ENCODE measurements around the gene SLC15A1. TPM values are rescaled to one million over a fixed set of nuclear protein-coding genes. Genes with fewer than 3 reads are reported as not detected.

The SLC15A1 gene
- total RNA-seq, 1 experiment from 2014 or later, result 1.9 TPM

DNA sequence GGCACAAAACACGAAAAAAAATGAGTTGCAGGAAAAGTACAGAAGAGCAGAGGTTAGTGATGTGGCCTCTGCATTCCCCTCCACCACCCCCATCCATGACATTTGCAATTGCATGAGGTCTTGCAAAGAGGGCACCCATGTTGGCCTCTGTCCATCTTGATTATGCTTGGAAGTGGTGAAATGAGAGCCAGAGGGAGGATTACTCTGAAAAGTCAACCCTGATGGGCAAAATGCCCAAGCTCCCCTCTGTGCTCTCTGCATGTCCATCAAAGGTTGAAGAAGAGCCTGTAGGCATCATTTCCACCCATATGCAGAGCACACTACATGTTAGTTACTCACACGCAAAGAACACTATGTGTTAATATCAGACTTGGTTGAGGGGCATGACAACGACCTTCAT lies 71.4 kb downstream of the SLC15A1 start:
- H3K27me3 ChIP-seq (ENCODE audit: insufficient read depth, low read length), result no peaks in the 10 kb centered on the region; the same call in 1 of the 2 replicates
- no peak overlapping the region for H2BK12ac ChIP-seq (ENCODE audit: insufficient read length, low read depth, low read length)
- H3K27ac ChIP-seq (ENCODE audit: insufficient read length, low read depth, low read length), result no peak overlapping the region
- Mint-ChIP-seq H3K27me3 (ENCODE audit: low read depth) (no peaks in the 10 kb centered on the region; the same call in 1 of the 2 replicates), H3K36me3 (ENCODE audit: insufficient read depth in 1 of 3, low read depth in 3 of 3) (no peaks in the 10 kb centered on the region), H3K9me3 (no peaks in the 10 kb centered on the region; a peak in 1 of 5 replicates), H3K4me1 (peaks cover 23% of the 10 kb centered on the region in 2 experiments), H3K4me3 (no peak overlapping the region), H3K27ac (no peak overlapping the region)
- H4K20me1 ChIP-seq (ENCODE audit: control insufficient read depth, insufficient read depth, insufficient read length), result no peaks in the 10 kb centered on the region
- no peak overlapping the region for H3K14ac ChIP-seq (ENCODE audit: insufficient read depth, low read length)
- H3K4me2 ChIP-seq (ENCODE audit: insufficient read depth, insufficient read length, low read length), result no peak overlapping the region
- H3K79me2 ChIP-seq (ENCODE audit: insufficient read depth, low read length), result no peaks in the 10 kb centered on the region
- no peak overlapping the region for H2AK5ac ChIP-seq (ENCODE audit: insufficient read length, low read length)
- H2BK5ac ChIP-seq (ENCODE audit: insufficient read length, low read length), result no peak overlapping the region
- no peak overlapping the region for H3K18ac ChIP-seq (ENCODE audit: insufficient read length, low read depth, low read length)
- no peak for DNase-seq
- H2BK15ac ChIP-seq (ENCODE audit: low read depth, low read length), result no peak overlapping the region
- no peak overlapping the region for H4K91ac ChIP-seq (ENCODE audit: insufficient read length, low read depth, low read length)
- H3K23ac ChIP-seq (ENCODE audit: insufficient read length, low read depth, low read length), result no peak overlapping the region
- H2AFZ ChIP-seq (ENCODE audit: low read length), result no peak overlapping the region
- no CpG with 5 or more reads among the region's 3 CpGs for WGBS (ENCODE audit: extremely low coverage, insufficient read length, low lambda C conversion rate)
- H3K4ac ChIP-seq (ENCODE audit: low read depth, low read length), result no peak overlapping the region
- no peaks in the 10 kb centered on the region for H3K9me3 ChIP-seq (ENCODE audit: control insufficient read depth, low read depth, low read length)
- no peaks in the 10 kb centered on the region for H3K23me2 ChIP-seq (ENCODE audit: insufficient read length, low read depth, low read length, poor library complexity, severe bottlenecking)
- no peak overlapping the region for H4K5ac ChIP-seq (ENCODE audit: insufficient read length, low read depth, low read length)
- H4K8ac ChIP-seq (replicated peaks; ENCODE audit: insufficient read length, low read depth, low read length), result no peak overlapping the region
- H3K9ac ChIP-seq (ENCODE audit: extremely low read depth, insufficient read length, low read length), result no peak overlapping the region
- no peak overlapping the region for H3T11ph ChIP-seq (ENCODE audit: low read length)
- TF ChIP-seq, protein P1, sequence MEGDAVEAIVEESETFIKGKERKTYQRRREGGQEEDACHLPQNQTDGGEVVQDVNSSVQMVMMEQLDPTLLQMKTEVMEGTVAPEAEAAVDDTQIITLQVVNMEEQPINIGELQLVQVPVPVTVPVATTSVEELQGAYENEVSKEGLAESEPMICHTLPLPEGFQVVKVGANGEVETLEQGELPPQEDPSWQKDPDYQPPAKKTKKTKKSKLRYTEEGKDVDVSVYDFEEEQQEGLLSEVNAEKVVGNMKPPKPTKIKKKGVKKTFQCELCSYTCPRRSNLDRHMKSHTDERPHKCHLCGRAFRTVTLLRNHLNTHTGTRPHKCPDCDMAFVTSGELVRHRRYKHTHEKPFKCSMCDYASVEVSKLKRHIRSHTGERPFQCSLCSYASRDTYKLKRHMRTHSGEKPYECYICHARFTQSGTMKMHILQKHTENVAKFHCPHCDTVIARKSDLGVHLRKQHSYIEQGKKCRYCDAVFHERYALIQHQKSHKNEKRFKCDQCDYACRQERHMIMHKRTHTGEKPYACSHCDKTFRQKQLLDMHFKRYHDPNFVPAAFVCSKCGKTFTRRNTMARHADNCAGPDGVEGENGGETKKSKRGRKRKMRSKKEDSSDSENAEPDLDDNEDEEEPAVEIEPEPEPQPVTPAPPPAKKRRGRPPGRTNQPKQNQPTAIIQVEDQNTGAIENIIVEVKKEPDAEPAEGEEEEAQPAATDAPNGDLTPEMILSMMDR (conservative IDR thresholded peaks at IDR 0.05), result no peak
- peaks cover 2% of the 10 kb centered on the region; the same call in 1 of the 2 replicates for H3K4me1 ChIP-seq (ENCODE audit: insufficient read depth, low read length)
- H2BK120ac ChIP-seq (ENCODE audit: low read depth, low read length, poor library complexity, severe bottlenecking), result no peak overlapping the region
- no peaks in the 10 kb centered on the region for H3K79me1 ChIP-seq (ENCODE audit: insufficient read depth, low read depth, low read length, poor library complexity, severe bottlenecking)
- no peak overlapping the region for H2BK20ac ChIP-seq (ENCODE audit: low read depth, low read length, poor library complexity, severe bottlenecking)
- no peak overlapping the region for H3K56ac ChIP-seq (ENCODE audit: insufficient read length, low read depth, low read length)

Data from H9 (cell line).